ENCODE data around the gene IL1B. TPM values are rescaled to one million over a fixed set of nuclear protein-coding genes. Genes with fewer than 3 reads are reported as not detected.

The IL1B gene
- total RNA-seq, 2 experiments from 2014 or later, result not detected

GRCh38 chr2:112881217-112881985 lies 44.8 kb upstream of the IL1B start:
- Histone ChIP-seq H3K9me2 (ENCODE audit: insufficient read depth, low read length) (no peaks in the 10 kb centered on the region), H3K36me3 (ENCODE audit: insufficient read depth, low read length) (no peaks in the 10 kb centered on the region), H3K4me1 (ENCODE audit: insufficient read depth, low read length, poor library complexity, severe bottlenecking) (peaks cover 26% of the 10 kb centered on the region), H3K27ac (ENCODE audit: low read depth, low read length, poor library complexity, severe bottlenecking) (no peak overlapping the region), H3K79me2 (ENCODE audit: insufficient read depth, low read depth, low read length) (no peaks in the 10 kb centered on the region), H3K9me3 (ENCODE audit: low read length) (no peaks in the 10 kb centered on the region), H3K4me3 (ENCODE audit: low read depth, low read length, poor library complexity, severe bottlenecking) (no peak overlapping the region), H4K20me1 (ENCODE audit: insufficient read depth, low read length) (no peaks in the 10 kb centered on the region), H3K4me2 (ENCODE audit: low read length) (peak overlapping the region; percentile 56), H2AFZ (ENCODE audit: low read length) (peak overlapping the region; percentile 82)
- peak; percentile 22 for DNase-seq (ENCODE audit: low spot score)
- TF ChIP-seq CTCF (conservative IDR thresholded peaks at IDR 0.05; ENCODE audit: low read length) (no peak), EZH2phosphoT487 (IDR thresholded peaks at IDR 0.05; ENCODE audit: borderline replicate concordance, low read depth, low read length) (no peak)
- no TSS peak for BruUV-seq (replicated peaks)
- ChIA-PET POLR2A (interaction anchor here (0.5 to 1.1 kb wide), 4 partner anchors 9 to 116 kb away, joined by 3 to 4 read pairs (median 3); no protein-coding TSS in a partner anchor), CTCF (ENCODE audit: unreplicated experiment) (interaction anchor here (0.9 kb wide), 1 partner anchor 156 kb away, joined by 6 read pairs; no protein-coding TSS in a partner anchor)
- intact Hi-C loops (cut with micrococcal nuclease; ENCODE audit: unreplicated experiment), result no loop called here

DNA sequence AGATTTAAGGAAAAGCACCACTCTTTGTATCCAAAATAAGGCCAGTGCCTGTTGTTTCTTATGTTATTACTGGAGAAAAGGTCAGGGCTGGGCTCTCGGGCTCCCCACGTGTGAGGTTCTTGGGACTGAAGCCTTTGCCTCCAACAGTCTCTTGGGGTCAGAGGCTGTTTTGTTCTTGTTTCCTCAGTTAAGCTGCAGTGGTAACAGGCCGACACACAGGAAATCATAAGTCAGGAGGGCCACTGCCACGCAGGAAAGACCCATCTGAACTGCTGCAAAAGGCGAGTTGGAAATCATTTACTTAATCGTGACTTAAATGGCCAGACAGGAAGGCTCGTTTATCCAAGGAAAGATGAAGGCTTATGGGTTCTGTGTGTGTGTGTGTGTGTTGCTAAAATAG lies 44.1 kb upstream of the IL1B start:
- Histone ChIP-seq H3K4me1 (ENCODE audit: insufficient read depth, low read length, poor library complexity, severe bottlenecking) (peaks cover 26% of the 10 kb centered on the region), H3K36me3 (ENCODE audit: insufficient read depth, low read length) (no peaks in the 10 kb centered on the region), H3K9me3 (ENCODE audit: low read length) (no peaks in the 10 kb centered on the region), H2AFZ (ENCODE audit: low read length) (peak overlapping the region; percentile 82), H3K9me2 (ENCODE audit: insufficient read depth, low read length) (no peaks in the 10 kb centered on the region), H3K27ac (ENCODE audit: low read depth, low read length, poor library complexity, severe bottlenecking) (no peak overlapping the region), H3K4me3 (ENCODE audit: low read depth, low read length, poor library complexity, severe bottlenecking) (no peak overlapping the region), H3K79me2 (ENCODE audit: insufficient read depth, low read depth, low read length) (no peaks in the 10 kb centered on the region), H3K4me2 (ENCODE audit: low read length) (peak overlapping the region; percentile 56), H4K20me1 (ENCODE audit: insufficient read depth, low read length) (no peaks in the 10 kb centered on the region)
- peak; percentile 54 for DNase-seq (ENCODE audit: low spot score)
- no peak for TF ChIP-seq CTCF (conservative IDR thresholded peaks at IDR 0.05; ENCODE audit: low read length)
- no peak for TF ChIP-seq EZH2phosphoT487 (IDR thresholded peaks at IDR 0.05; ENCODE audit: borderline replicate concordance, low read depth, low read length)
- intact Hi-C loops (cut with micrococcal nuclease; ENCODE audit: unreplicated experiment), result no loop called here
- POLR2A ChIA-PET, result interaction anchor here (0.6 to 1.1 kb wide), 2 partner anchors 9 to 14 kb away, joined by 3 to 4 read pairs; no protein-coding TSS in a partner anchor
- CTCF ChIA-PET (ENCODE audit: unreplicated experiment), result no interaction called here
- no TSS peak for BruUV-seq (replicated peaks)

DNA sequence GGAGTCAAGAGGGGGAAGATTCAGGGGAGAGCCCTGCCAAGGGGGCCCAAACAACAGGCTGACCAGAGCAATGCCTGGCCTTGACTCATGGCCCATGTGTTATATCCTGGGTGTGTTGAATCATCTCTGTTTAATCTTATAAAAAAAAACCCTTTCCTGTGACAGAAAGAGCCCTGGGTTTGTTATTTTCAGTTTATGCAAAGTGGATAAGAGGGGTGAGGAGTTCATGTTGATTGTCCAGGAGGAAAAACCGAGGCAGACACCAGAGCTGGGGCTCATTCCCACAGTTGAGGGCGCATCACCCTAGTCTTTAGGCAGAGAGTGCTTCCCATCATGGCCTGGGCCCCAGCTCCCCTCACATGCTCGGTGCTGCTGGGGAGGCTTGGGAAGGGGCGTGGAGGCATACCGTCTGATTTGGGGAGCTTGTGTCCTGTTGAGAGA lies 43.5 kb upstream of the IL1B start:
- peaks cover 26% of the 10 kb centered on the region for H3K4me1 ChIP-seq (ENCODE audit: insufficient read depth, low read length, poor library complexity, severe bottlenecking)
- peak overlapping the region; percentile 7 for H3K27ac ChIP-seq (ENCODE audit: low read depth, low read length, poor library complexity, severe bottlenecking)
- DNase-seq (ENCODE audit: low spot score), result peak; percentile 13
- no peaks in the 10 kb centered on the region for H3K9me2 ChIP-seq (ENCODE audit: insufficient read depth, low read length)
- BruUV-seq (replicated peaks), result no TSS peak
- no peaks in the 10 kb centered on the region for H4K20me1 ChIP-seq (ENCODE audit: insufficient read depth, low read length)
- peak overlapping the region; percentile 18 for H3K4me3 ChIP-seq (ENCODE audit: low read depth, low read length, poor library complexity, severe bottlenecking)
- ChIA-PET CTCF (ENCODE audit: unreplicated experiment) (interaction anchor here (0.7 kb wide), 1 partner anchor 131 kb away, joined by 3 read pairs; no protein-coding TSS in a partner anchor), POLR2A (interaction anchor here (0.6 kb wide), 1 partner anchor 20 kb away, joined by 3 read pairs; no protein-coding TSS in a partner anchor)
- no peaks in the 10 kb centered on the region for H3K9me3 ChIP-seq (ENCODE audit: low read length)
- H3K4me2 ChIP-seq (ENCODE audit: low read length), result peak overlapping the region; percentile 56
- peak overlapping the region; percentile 82; the same call in 1 of the 2 replicates for H2AFZ ChIP-seq (ENCODE audit: low read length)
- no peaks in the 10 kb centered on the region for H3K79me2 ChIP-seq (ENCODE audit: insufficient read depth, low read depth, low read length)
- TF ChIP-seq CTCF (conservative IDR thresholded peaks at IDR 0.05; ENCODE audit: low read length) (no peak), EZH2phosphoT487 (IDR thresholded peaks at IDR 0.05; ENCODE audit: borderline replicate concordance, low read depth, low read length) (no peak)
- H3K36me3 ChIP-seq (ENCODE audit: insufficient read depth, low read length), result no peaks in the 10 kb centered on the region
- intact Hi-C loops (cut with micrococcal nuclease; ENCODE audit: unreplicated experiment), result no loop called here
